Endothelial cell of umbilical vein (primary cell): ENCODE results near the gene CCNG2.

Experiments used
- EZH2 ChIP-seq: IDR thresholded peaks from 2 replicates; pipeline ENCODE4 v1.6.1; 2012; ENCODE audit warnings: borderline replicate concordance, low read depth, mild to moderate bottlenecking, moderate library complexity, low read length, inconsistent platforms; ENCODE audit not compliant: severe bottlenecking
- FOS ChIP-seq: IDR thresholded peaks from 2 replicates; pipeline ENCODE4 v1.6.1; 2011; ENCODE audit warnings: mild to moderate bottlenecking, low read length, moderate library complexity, borderline replicate concordance; ENCODE audit not compliant: insufficient read depth
- GATA2 ChIP-seq: IDR thresholded peaks from 2 replicates; pipeline ENCODE4 v1.7.0; 2011; ENCODE audit warnings: low read depth, mild to moderate bottlenecking, moderate library complexity, mixed read lengths, low read length; ENCODE audit not compliant: insufficient read length, insufficient read depth
- JUN ChIP-seq: IDR thresholded peaks from 2 replicates; pipeline ENCODE4 v1.6.1; 2011; ENCODE audit warnings: borderline replicate concordance, low read depth; ENCODE audit not compliant: insufficient read length, insufficient read depth
- MYC ChIP-seq: IDR thresholded peaks from one replicate; pipeline ENCODE4 v1.6.1; 2011; ENCODE audit warnings: mild to moderate bottlenecking, low read depth, low read length
- POLR2A ChIP-seq: IDR thresholded peaks from 2 replicates; pipeline ENCODE4 v1.6.1; 2012; ENCODE audit warnings: low read depth, mild to moderate bottlenecking, control low read depth, low read length
- POLR2AphosphoS5 ChIP-seq: IDR thresholded peaks from 2 replicates; pipeline ENCODE4 v1.6.1; 2012; ENCODE audit warnings: low read depth, mild to moderate bottlenecking, control low read depth, low read length, moderate library complexity; ENCODE audit not compliant: insufficient read depth
- TF ChIP-seq, protein P1 (sequence below), 2 donors: IDR thresholded peaks; 1 replicate in 1 of 2; 2 replicates in 1 of 2; pipeline ENCODE4 v1.5.1; 2011; ENCODE audit warnings: low read length in 2 of 2, mild to moderate bottlenecking in 2 of 2, moderate library complexity in 2 of 2, control low read depth in 1 of 2, inconsistent platforms in 1 of 2, low read depth in 1 of 2; ENCODE audit not compliant: insufficient read depth in 1 of 2; ENCODE audit errors: extremely low read depth in 1 of 2
- TF ChIP-seq, protein P2 (sequence below): IDR thresholded peaks from 2 replicates; pipeline ENCODE4 v1.6.1; 2011; ENCODE audit not compliant: insufficient read depth, insufficient read length

DNA sequence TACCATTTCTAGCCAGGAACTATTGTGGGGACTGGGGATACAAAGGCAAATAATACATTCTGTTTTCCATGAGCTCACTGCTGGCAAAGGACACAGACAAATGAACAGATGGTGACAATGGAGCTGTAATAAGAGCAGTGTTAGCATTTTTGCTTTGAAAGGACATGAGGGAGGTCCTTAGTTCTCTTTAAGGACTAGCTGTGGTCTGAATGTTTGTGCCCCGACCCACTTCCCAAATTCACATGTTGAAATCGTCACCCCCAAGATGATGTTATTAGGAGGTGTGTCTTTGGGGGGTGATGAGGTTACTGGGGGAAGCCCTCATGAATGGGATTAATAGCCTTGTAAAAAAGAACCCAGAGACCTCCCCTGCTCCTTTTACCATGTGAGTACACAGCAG, 30.3 kb downstream of the CCNG2 start:
- TF ChIP-seq, protein P1, sequence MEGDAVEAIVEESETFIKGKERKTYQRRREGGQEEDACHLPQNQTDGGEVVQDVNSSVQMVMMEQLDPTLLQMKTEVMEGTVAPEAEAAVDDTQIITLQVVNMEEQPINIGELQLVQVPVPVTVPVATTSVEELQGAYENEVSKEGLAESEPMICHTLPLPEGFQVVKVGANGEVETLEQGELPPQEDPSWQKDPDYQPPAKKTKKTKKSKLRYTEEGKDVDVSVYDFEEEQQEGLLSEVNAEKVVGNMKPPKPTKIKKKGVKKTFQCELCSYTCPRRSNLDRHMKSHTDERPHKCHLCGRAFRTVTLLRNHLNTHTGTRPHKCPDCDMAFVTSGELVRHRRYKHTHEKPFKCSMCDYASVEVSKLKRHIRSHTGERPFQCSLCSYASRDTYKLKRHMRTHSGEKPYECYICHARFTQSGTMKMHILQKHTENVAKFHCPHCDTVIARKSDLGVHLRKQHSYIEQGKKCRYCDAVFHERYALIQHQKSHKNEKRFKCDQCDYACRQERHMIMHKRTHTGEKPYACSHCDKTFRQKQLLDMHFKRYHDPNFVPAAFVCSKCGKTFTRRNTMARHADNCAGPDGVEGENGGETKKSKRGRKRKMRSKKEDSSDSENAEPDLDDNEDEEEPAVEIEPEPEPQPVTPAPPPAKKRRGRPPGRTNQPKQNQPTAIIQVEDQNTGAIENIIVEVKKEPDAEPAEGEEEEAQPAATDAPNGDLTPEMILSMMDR (IDR thresholded peaks at IDR 0.05; ENCODE audit: extremely low read depth in 1 of 2, insufficient read depth in 1 of 2, low read depth in 1 of 2, low read length in 2 of 2) = no peak
- TF ChIP-seq MYC (no peak), POLR2AphosphoS5 (no peak), POLR2A (no peak), EZH2 (no peak), JUN (no peak), FOS (no peak), GATA2 (no peak)
- TF ChIP-seq, protein P2, sequence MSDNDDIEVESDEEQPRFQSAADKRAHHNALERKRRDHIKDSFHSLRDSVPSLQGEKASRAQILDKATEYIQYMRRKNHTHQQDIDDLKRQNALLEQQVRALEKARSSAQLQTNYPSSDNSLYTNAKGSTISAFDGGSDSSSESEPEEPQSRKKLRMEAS = no peak
